ENCODE data around the gene PCDH15.

- no peak for TF ChIP-seq EZH2 (IDR thresholded peaks at IDR 0.05; ENCODE audit: insufficient read depth, poor library complexity, severe bottlenecking)
- no peak for TF ChIP-seq EZH2phosphoT487 (IDR thresholded peaks at IDR 0.05; ENCODE audit: insufficient read depth, low read depth)
Observed at GRCh38 chr10:54130394-54130793, 670.6 kb downstream of the PCDH15 start.
